HepG2 (cell line): ENCODE measurements around the gene CNRIP1. TPM values are rescaled to one million over a fixed set of nuclear protein-coding genes. Genes with fewer than 3 reads are reported as not detected.

Experiments used
- DPF2 ChIP-seq: sonication (generic); formaldehyde crosslinking; IDR thresholded peaks from 2 replicates; pipeline ENCODE4 v1.4.0; 2020; ENCODE audit warnings: mild to moderate bottlenecking, low read depth, missing genetic modification reagents, borderline replicate concordance
- E2F1 ChIP-seq: sonication (generic); formaldehyde crosslinking; IDR thresholded peaks from 2 replicates; pipeline ENCODE4 v1.5.0; 2020; ENCODE audit warnings: missing genetic modification reagents
- FIP1L1 ChIP-seq: fragments of 200-400 bp; formaldehyde crosslinking; IDR thresholded peaks from 2 replicates; pipeline ENCODE4 v1.6.1; 2018; ENCODE audit warnings: low read depth, mild to moderate bottlenecking, low read length, moderate library complexity, borderline replicate concordance; ENCODE audit not compliant: insufficient read depth
- KMT2B ChIP-seq: IDR thresholded peaks from 2 replicates; pipeline ENCODE4 v1.6.1; 2016; ENCODE audit warnings: missing genetic modification reagents, missing compliant biosample characterization
- MAFK ChIP-seq, 2 experiments: IDR thresholded peaks in 1 of 2; conservative IDR thresholded peaks in 1 of 2; 2 replicates each; pipeline ENCODE4 v1.6.1; 2011; ENCODE audit warnings: improper control_type of control experiment in 2 of 2, low read length in 2 of 2
- MEIS2 ChIP-seq: sonication (generic); formaldehyde crosslinking; IDR thresholded peaks from 2 replicates; pipeline ENCODE4 v1.9.0; 2021; ENCODE audit warnings: mild to moderate bottlenecking, missing genetic modification reagents
- NFKB2 ChIP-seq: sonication (generic); formaldehyde crosslinking; IDR thresholded peaks from 2 replicates; pipeline ENCODE4 v1.4.0; 2020; ENCODE audit warnings: missing genetic modification reagents, borderline replicate concordance
- NR2C2 ChIP-seq: sonication (generic); formaldehyde crosslinking; IDR thresholded peaks from 2 replicates; pipeline ENCODE4 v1.4.0; 2020; ENCODE audit warnings: missing genetic modification reagents, mild to moderate bottlenecking, moderate library complexity, borderline replicate concordance
- NR2F6 ChIP-seq, 2 experiments: IDR thresholded peaks; 2 replicates each; pipeline ENCODE4 v1.6.1; 2016; ENCODE audit warnings: antibody characterized with exemption in 1 of 2, mild to moderate bottlenecking in 1 of 2
- REST ChIP-seq, 2 experiments: IDR thresholded peaks; 2 replicates each; pipeline ENCODE4 v1.6.1; 2011 to 2012; ENCODE audit warnings: low read length in 2 of 2, borderline replicate concordance in 1 of 2, low read depth in 1 of 2, mild to moderate bottlenecking in 1 of 2, moderate library complexity in 1 of 2
- SP4 ChIP-seq: sonication (generic); formaldehyde crosslinking; IDR thresholded peaks from 2 replicates; pipeline ENCODE4 v1.8.1; 2023; ENCODE audit warnings: mild to moderate bottlenecking, missing genetic modification reagents
- TRIM24 ChIP-seq: sonication (generic); formaldehyde crosslinking; IDR thresholded peaks from 2 replicates; pipeline ENCODE4 v1.8.0; 2022; ENCODE audit warnings: mild to moderate bottlenecking, missing genetic modification reagents
- ZNF512B ChIP-seq: sonication (generic); formaldehyde crosslinking; IDR thresholded peaks from 2 replicates; pipeline ENCODE4 v1.5.1; 2020; ENCODE audit warnings: missing genetic modification reagents, mild to moderate bottlenecking, borderline replicate concordance
- ZNF781 ChIP-seq: sonication (generic); formaldehyde crosslinking; IDR thresholded peaks from 2 replicates; pipeline ENCODE4 v1.5.1; 2020; ENCODE audit warnings: borderline replicate concordance, mild to moderate bottlenecking, missing genetic modification reagents; ENCODE audit errors: not compliant biosample characterization
- polyA plus RNA-seq, 8 experiments: library from polyadenylated mRNA; depleted of rRNA in 3 of 8; stranded (reverse) in 7 of 8; unstranded in 1 of 8; fragments of >200 nt; fragmentation: Illumina TruSeq in 4 of 8; extraction: Trizol in 4 of 8; gene quantifications; 2 replicates each; pipeline versions ENCODE4 v1.2.1 to v1.2.3, GENCODE V29; 2011 to 2016; ENCODE audit warnings: low read depth in 4 of 8, missing spikeins in 1 of 8, mixed read lengths in 1 of 8; ENCODE audit not compliant: insufficient read depth in 1 of 8
- total RNA-seq, 5 experiments: library from RNA; depleted of rRNA; stranded (reverse); fragments of >200 nt; fragmentation: Illumina TruSeq; extraction: Trizol; gene quantifications; 2 replicates each; pipeline ENCODE4 v1.2.3, GENCODE V29; 2016; ENCODE audit warnings: low read depth in 1 of 5
- TF ChIP-seq, protein P1 (sequence below): sonication (generic); formaldehyde crosslinking; IDR thresholded peaks from 2 replicates; pipeline ENCODE4 v1.8.1; 2023; ENCODE audit warnings: mild to moderate bottlenecking, missing genetic modification reagents
- TF ChIP-seq, protein P2 (sequence below): sonication (generic); formaldehyde crosslinking; IDR thresholded peaks from 2 replicates; pipeline ENCODE4 v1.4.0; 2020; ENCODE audit warnings: missing genetic modification reagents, borderline replicate concordance

The CNRIP1 gene
- total and polyA plus RNA-seq, 2 of the 13 experiments (the other 11 are each of a cell fraction or from before 2014, with no cell fraction given): not detected

GRCh38 chr2:68252400-68253218 lies 67.1 kb downstream of the CNRIP1 start, which contains the start of gene PPP3R1 (continued):
- TF ChIP-seq E2F1 (CRISPR knock-in tag) (no peak; the same call in 1 of the 2 replicates), TRIM24 (CRISPR knock-in tag) (no peak), NR2F6 (IDR thresholded peaks at IDR 0.05) (no peak), NR2F6 (CRISPR knock-in tag; IDR thresholded peaks at IDR 0.05) (peak; percentile 52; the same call in 1 of the 2 replicates), NR2C2 (CRISPR knock-in tag) (peak; percentile 65; the same call in 1 of the 2 replicates), NFKB2 (peak; percentile 97; the same call in 1 of the 2 replicates), REST (IDR thresholded peaks at IDR 0.05; ENCODE audit: borderline replicate concordance in 1 of 2, low read depth in 1 of 2, low read length in 2 of 2) (peak in 1 of 2 experiments; percentile 24; a peak in 1 of 4 replicates), KMT2B (CRISPR knock-in tag) (peak; percentile 96), ZNF781 (CRISPR knock-in tag) (peak; percentile 78), SP4 (CRISPR knock-in tag) (peak; percentile 92), ZNF512B (CRISPR knock-in tag) (peak; percentile 55; the same call in 1 of the 2 replicates), MAFK (conservative IDR thresholded peaks at IDR 0.05 in 1 of 2, IDR thresholded peaks at IDR 0.05 in 1 of 2; ENCODE audit: low read length in 2 of 2) (no peak), MEIS2 (CRISPR knock-in tag) (peak; percentile 77), FIP1L1 (no peak), DPF2 (CRISPR knock-in tag) (no peak)
- TF ChIP-seq, protein P1, sequence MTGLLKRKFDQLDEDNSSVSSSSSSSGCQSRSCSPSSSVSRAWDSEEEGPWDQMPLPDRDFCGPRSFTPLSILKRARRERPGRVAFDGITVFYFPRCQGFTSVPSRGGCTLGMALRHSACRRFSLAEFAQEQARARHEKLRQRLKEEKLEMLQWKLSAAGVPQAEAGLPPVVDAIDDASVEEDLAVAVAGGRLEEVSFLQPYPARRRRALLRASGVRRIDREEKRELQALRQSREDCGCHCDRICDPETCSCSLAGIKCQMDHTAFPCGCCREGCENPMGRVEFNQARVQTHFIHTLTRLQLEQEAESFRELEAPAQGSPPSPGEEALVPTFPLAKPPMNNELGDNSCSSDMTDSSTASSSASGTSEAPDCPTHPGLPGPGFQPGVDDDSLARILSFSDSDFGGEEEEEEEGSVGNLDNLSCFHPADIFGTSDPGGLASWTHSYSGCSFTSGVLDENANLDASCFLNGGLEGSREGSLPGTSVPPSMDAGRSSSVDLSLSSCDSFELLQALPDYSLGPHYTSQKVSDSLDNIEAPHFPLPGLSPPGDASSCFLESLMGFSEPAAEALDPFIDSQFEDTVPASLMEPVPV: no peak
- TF ChIP-seq, protein P2, sequence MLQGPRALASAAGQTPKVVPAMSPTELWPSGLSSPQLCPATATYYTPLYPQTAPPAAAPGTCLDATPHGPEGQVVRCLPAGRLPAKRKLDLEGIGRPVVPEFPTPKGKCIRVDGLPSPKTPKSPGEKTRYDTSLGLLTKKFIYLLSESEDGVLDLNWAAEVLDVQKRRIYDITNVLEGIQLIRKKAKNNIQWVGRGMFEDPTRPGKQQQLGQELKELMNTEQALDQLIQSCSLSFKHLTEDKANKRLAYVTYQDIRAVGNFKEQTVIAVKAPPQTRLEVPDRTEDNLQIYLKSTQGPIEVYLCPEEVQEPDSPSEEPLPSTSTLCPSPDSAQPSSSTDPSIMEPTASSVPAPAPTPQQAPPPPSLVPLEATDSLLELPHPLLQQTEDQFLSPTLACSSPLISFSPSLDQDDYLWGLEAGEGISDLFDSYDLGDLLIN: 0 out of 2 replicates have a peak, but pooled peaks have one; percentile 29
